HEK293 (cell line): ENCODE data around the gene PLOD2.

Source experiments
- CTCF ChIA-PET: fragments of 350-600 bp; formaldehyde crosslinking; extraction: SDS; loops from one replicate; lab custom pipeline; 2021; ENCODE audit warnings: antibody characterized with exemption; lab: Yijun Ruan, JAX
- POLR2A ChIA-PET: fragments of 300-600 bp; formaldehyde crosslinking; extraction: SDS; loops from one replicate; lab custom pipeline; 2020; ENCODE audit warnings: antibody characterized with exemption, inconsistent platforms; lab: Yijun Ruan, JAX
- H3K27ac ChIP-seq: fragments of 200-500 bp; sonication (Bioruptor generic); 2 replicates; pipeline ENCODE4 v1.5.1; 2014; ENCODE audit warnings: low read depth, low read length, control low read depth, inconsistent platforms; ENCODE audit errors: extremely low read depth
- H3K36me3 ChIP-seq, 2 experiments: fragments of 200-500 bp in 1 of 2; sonication (Bioruptor generic) in 1 of 2; 1 replicate in 1 of 2; 2 replicates in 1 of 2; pipeline ENCODE4 v1.5.1; 2014 to 2017; ENCODE audit warnings: inconsistent platforms in 2 of 2, low read length in 2 of 2; ENCODE audit not compliant: control insufficient read depth in 2 of 2, insufficient read depth in 1 of 2
- H3K4me1 ChIP-seq: fragments of 200-500 bp; sonication (Bioruptor generic); 2 replicates; pipeline ENCODE4 v1.5.1; 2014; ENCODE audit warnings: mild to moderate bottlenecking, low read length, inconsistent platforms; ENCODE audit not compliant: control insufficient read depth, insufficient read depth
- H3K4me3 ChIP-seq: 2 replicates; pipeline ENCODE4 v1.5.1; 2011; ENCODE audit warnings: low read depth, mild to moderate bottlenecking, control low read depth, low read length, moderate library complexity
- H3K9me3 ChIP-seq: fragments of 200-500 bp; sonication (Bioruptor generic); 2 replicates; pipeline ENCODE4 v1.5.1; 2014; ENCODE audit warnings: low read depth, low read length, inconsistent platforms; ENCODE audit not compliant: control insufficient read depth, insufficient read depth
- BCL11B ChIP-seq: fragments of 450-650 bp; formaldehyde crosslinking; IDR thresholded peaks from 2 replicates; pipeline ENCODE4 v1.5.1; 2016; ENCODE audit warnings: low read depth, missing biosample characterization, missing genetic modification characterization
- EGR2 ChIP-seq: fragments of 450-650 bp; formaldehyde crosslinking; IDR thresholded peaks from 2 replicates; pipeline ENCODE4 v1.5.1; 2016; ENCODE audit warnings: low read depth, missing biosample characterization, missing genetic modification characterization
- KLF7 ChIP-seq: fragments of 450-650 bp; formaldehyde crosslinking; IDR thresholded peaks from 2 replicates; pipeline ENCODE4 v1.5.1; 2016; ENCODE audit warnings: missing biosample characterization, missing genetic modification characterization, borderline replicate concordance
- PATZ1 ChIP-seq: fragments of 450-650 bp; formaldehyde crosslinking; IDR thresholded peaks from 2 replicates; pipeline ENCODE4 v1.5.1; 2016; ENCODE audit warnings: missing biosample characterization, missing genetic modification characterization
- TSHZ1 ChIP-seq: fragments of 450-650 bp; formaldehyde crosslinking; IDR thresholded peaks from 2 replicates; pipeline ENCODE4 v1.5.1; 2016; ENCODE audit warnings: missing biosample characterization, missing genetic modification characterization, borderline replicate concordance
- ZFP41 ChIP-seq: fragments of 450-650 bp; formaldehyde crosslinking; IDR thresholded peaks from 2 replicates; pipeline ENCODE4 v1.5.1; 2016; ENCODE audit warnings: missing biosample characterization, missing genetic modification characterization, borderline replicate concordance
- ZNF10 ChIP-seq: fragments of 450-650 bp; formaldehyde crosslinking; IDR thresholded peaks from 2 replicates; pipeline ENCODE4 v1.5.1; 2017; ENCODE audit warnings: missing biosample characterization, missing genetic modification characterization
- ZNF169 ChIP-seq: fragments of 450-650 bp; formaldehyde crosslinking; IDR thresholded peaks from 2 replicates; pipeline ENCODE4 v1.5.1; 2016; ENCODE audit warnings: missing biosample characterization, missing genetic modification characterization
- ZNF239 ChIP-seq: fragments of 450-650 bp; formaldehyde crosslinking; IDR thresholded peaks from 2 replicates; pipeline ENCODE4 v1.5.1; 2016; ENCODE audit warnings: missing biosample characterization, missing genetic modification characterization
- ZNF366 ChIP-seq: fragments of 450-650 bp; formaldehyde crosslinking; conservative IDR thresholded peaks from 2 replicates; pipeline ENCODE4 v1.5.1; 2016; ENCODE audit warnings: missing biosample characterization, missing genetic modification characterization
- ZNF423 ChIP-seq: fragments of 450-650 bp; formaldehyde crosslinking; IDR thresholded peaks from 2 replicates; pipeline ENCODE4 v1.5.1; 2016; ENCODE audit warnings: missing biosample characterization, missing genetic modification characterization
- ZNF530 ChIP-seq: fragments of 450-650 bp; formaldehyde crosslinking; IDR thresholded peaks from 2 replicates; pipeline ENCODE4 v1.5.1; 2016; ENCODE audit warnings: low read depth, missing biosample characterization, missing genetic modification characterization
- ZNF548 ChIP-seq: fragments of 450-650 bp; formaldehyde crosslinking; IDR thresholded peaks from 2 replicates; pipeline ENCODE4 v1.5.1; 2016; ENCODE audit warnings: missing biosample characterization, missing genetic modification characterization
- ZNF654 ChIP-seq: fragments of 450-650 bp; formaldehyde crosslinking; IDR thresholded peaks from 2 replicates; pipeline ENCODE4 v1.5.1; 2016; ENCODE audit warnings: low read depth, missing biosample characterization, missing genetic modification characterization
- ZNF792 ChIP-seq: fragments of 450-650 bp; formaldehyde crosslinking; IDR thresholded peaks from 2 replicates; pipeline ENCODE4 v1.5.1; 2016; ENCODE audit warnings: missing biosample characterization, missing genetic modification characterization

Gene PLOD2

GRCh38 chr3:146033950-146034349 lies 127.0 kb downstream of the PLOD2 start:
- ChIA-PET CTCF (interaction anchor here (0.6 kb wide), 1 partner anchor 129 kb away, joined by 4 read pairs; no protein-coding TSS in a partner anchor), POLR2A (no interaction called here)
- Histone ChIP-seq H3K4me1 (no peaks in the 10 kb centered on the region), H3K4me3 (no peak overlapping the region), H3K36me3 (no peaks in the 10 kb centered on the region), H3K9me3 (no peaks in the 10 kb centered on the region), H3K27ac (no peak overlapping the region)
- TF ChIP-seq ZNF423 (tag by site-specific recombination), result no peak
- TF ChIP-seq BCL11B (tag by site-specific recombination), result no peak
- no peak for TF ChIP-seq TSHZ1 (tag by site-specific recombination)
- TF ChIP-seq ZNF169 (tag by site-specific recombination), result no peak
- TF ChIP-seq ZNF530 (tag by site-specific recombination), result no peak

GRCh38 chr3:146026547-146026946 lies 134.4 kb downstream of the PLOD2 start:
- CTCF ChIA-PET, result interaction anchor here (0.6 to 1.2 kb wide), 4 partner anchors 161 to 252 kb away, joined by 3 to 6 read pairs (median 4); no protein-coding TSS in a partner anchor
- POLR2A ChIA-PET, result no interaction called here

GRCh38 chr3:146024260-146024659 lies 136.7 kb downstream of the PLOD2 start:
- Histone ChIP-seq H3K4me1 (no peaks in the 10 kb centered on the region), H3K27ac (no peak overlapping the region), H3K9me3 (no peaks in the 10 kb centered on the region), H3K36me3 (no peaks in the 10 kb centered on the region), H3K4me3 (no peak overlapping the region)
- ChIA-PET POLR2A (no interaction called here), CTCF (no interaction called here)
- no peak for TF ChIP-seq ZNF366 (tag by site-specific recombination)
- TF ChIP-seq ZNF792 (tag by site-specific recombination), result no peak

More at GRCh38 chr3:146026547-146026946, 134.4 kb downstream of the PLOD2 start:
- Histone ChIP-seq H3K9me3 (no peaks in the 10 kb centered on the region), H3K4me1 (no peaks in the 10 kb centered on the region), H3K4me3 (no peak overlapping the region), H3K27ac (no peak overlapping the region), H3K36me3 (no peaks in the 10 kb centered on the region)
- TF ChIP-seq EGR2 (tag by site-specific recombination), result no peak
- peak; percentile 11; the same call in 1 of the 2 replicates for TF ChIP-seq ZNF654
- TF ChIP-seq ZNF548 (tag by site-specific recombination), result no peak
- no peak for TF ChIP-seq ZNF10
- TF ChIP-seq ZFP41 (tag by site-specific recombination), result no peak

- H3K36me3 ChIP-seq, result no peaks in the 10 kb centered on the region
- H3K9me3 ChIP-seq, result no peaks in the 10 kb centered on the region
- no peak overlapping the region for H3K4me3 ChIP-seq
- CTCF ChIA-PET, result no interaction called here
- no peak for TF ChIP-seq PATZ1
- no peak for TF ChIP-seq ZNF239 (tag by site-specific recombination)
- TF ChIP-seq KLF7, result no peak
- no peaks in the 10 kb centered on the region for H3K4me1 ChIP-seq
- H3K27ac ChIP-seq, result no peak overlapping the region
- POLR2A ChIA-PET, result no interaction called here
Observed at GRCh38 chr3:146020969-146021368, 140.0 kb downstream of the PLOD2 start.
